AG09319 (cell line): ENCODE measurements around the gene TIMM23B.
"Not testable (repeated sequence)": the region's sequence is repeated elsewhere in the genome, so short reads cannot be mapped to it uniquely, and the experiment has no call there.

Experiments used
- DNase-seq: peaks from one replicate; pipeline ENCODE4 v3.0.0-alpha.2; 2010; ENCODE audit warnings: low read depth; ENCODE audit errors: extremely low read depth
- CTCF ChIP-seq: IDR thresholded peaks from 2 replicates; pipeline ENCODE4 v1.5.1; 2011; ENCODE audit warnings: low read depth, mild to moderate bottlenecking, inconsistent platforms, low read length, moderate library complexity

The TIMM23B gene

GRCh38 chr10:49972094-49972493 lies 30.2 kb downstream of the TIMM23B start:
- not testable (repeated sequence) for DNase-seq

- DNase-seq: not testable (repeated sequence)
Observed at GRCh38 chr10:49977756-49978155, 35.9 kb downstream of the TIMM23B start.

- DNase-seq: not testable (repeated sequence)
Observed at GRCh38 chr10:49987207-49987606, 45.4 kb downstream of the TIMM23B start.

GRCh38 chr10:49988376-49988775 lies 46.5 kb downstream of the TIMM23B start, which contains the start of gene AGAP6:
AGAP6 (plus strand) TSS chr10:49988406; CDS start chr10:49988716, 310 bp downstream.
- not testable (repeated sequence) for DNase-seq

GRCh38 chr10:49995321-49995720 lies 53.5 kb downstream of the TIMM23B start:
- not testable (repeated sequence) for DNase-seq

GRCh38 chr10:50014024-50014423 lies 72.2 kb downstream of the TIMM23B start:
- not testable (repeated sequence) for DNase-seq

- DNase-seq: not testable (repeated sequence)
Observed at GRCh38 chr10:50015596-50016220, 73.9 kb downstream of the TIMM23B start.

- DNase-seq: not testable (repeated sequence)
Observed at GRCh38 chr10:50016926-50017325, 75.1 kb downstream of the TIMM23B start.

- peak; percentile 27 for DNase-seq
Observed at GRCh38 chr10:50017646-50018045, 75.8 kb downstream of the TIMM23B start.

- not testable (repeated sequence) for DNase-seq
Observed at GRCh38 chr10:50019279-50019678, 77.4 kb downstream of the TIMM23B start.

GRCh38 chr10:50020451-50021024 lies 78.7 kb downstream of the TIMM23B start:
- DNase-seq: not testable (repeated sequence)

GRCh38 chr10:50021646-50022045 lies 79.8 kb downstream of the TIMM23B start:
- DNase-seq: no peak
- TF ChIP-seq CTCF: no peak
